ENCODE results near the gene EME2. TPM values are rescaled to one million over a fixed set of nuclear protein-coding genes. Genes with fewer than 3 reads are reported as not detected.

The EME2 gene
- total and polyA plus RNA-seq, 3 donors from 2014 or later, result 12.5 to 34.2 (median 20.3) TPM

DNA sequence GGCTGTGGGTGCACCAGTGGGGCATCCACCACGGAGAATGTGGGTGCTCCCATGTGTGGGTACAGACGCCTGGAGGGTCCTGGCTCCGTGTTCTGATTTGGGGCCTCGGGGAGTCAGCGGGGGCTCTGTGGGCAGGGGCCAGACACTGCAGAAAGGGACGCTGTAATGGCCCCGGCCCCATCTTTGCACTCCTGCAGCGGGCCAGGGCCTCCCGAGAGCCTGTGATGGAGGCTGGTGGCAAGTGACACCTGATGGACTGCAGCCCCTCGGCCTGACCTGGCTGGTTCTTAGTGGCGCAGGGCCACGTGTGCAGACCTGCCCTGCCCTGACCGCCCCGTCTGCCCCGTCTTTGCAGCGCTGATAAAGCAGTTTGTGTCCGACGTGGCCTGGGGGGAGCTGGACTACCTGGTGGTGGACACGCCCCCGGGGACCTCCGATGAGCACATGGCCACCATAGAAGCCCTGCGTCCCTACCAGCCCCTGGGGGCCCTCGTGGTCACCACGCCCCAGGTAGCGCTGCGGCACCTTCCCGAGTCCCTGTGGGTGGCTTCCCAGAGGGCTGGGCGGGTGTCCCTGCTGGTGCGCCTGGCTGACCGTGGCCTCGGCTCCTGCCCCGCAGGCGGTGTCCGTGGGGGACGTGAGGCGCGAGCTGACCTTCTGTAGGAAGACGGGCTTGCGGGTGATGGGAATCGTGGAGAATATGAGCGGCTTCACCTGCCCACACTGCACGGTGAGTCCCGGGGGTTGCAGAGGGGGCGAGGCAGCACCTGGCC, 14.9 kb downstream of the EME2 start:
- WGBS, 2 donors, result 92 to 94% methylated on average over 23 to 40 of the region's 44 CpGs

DNA sequence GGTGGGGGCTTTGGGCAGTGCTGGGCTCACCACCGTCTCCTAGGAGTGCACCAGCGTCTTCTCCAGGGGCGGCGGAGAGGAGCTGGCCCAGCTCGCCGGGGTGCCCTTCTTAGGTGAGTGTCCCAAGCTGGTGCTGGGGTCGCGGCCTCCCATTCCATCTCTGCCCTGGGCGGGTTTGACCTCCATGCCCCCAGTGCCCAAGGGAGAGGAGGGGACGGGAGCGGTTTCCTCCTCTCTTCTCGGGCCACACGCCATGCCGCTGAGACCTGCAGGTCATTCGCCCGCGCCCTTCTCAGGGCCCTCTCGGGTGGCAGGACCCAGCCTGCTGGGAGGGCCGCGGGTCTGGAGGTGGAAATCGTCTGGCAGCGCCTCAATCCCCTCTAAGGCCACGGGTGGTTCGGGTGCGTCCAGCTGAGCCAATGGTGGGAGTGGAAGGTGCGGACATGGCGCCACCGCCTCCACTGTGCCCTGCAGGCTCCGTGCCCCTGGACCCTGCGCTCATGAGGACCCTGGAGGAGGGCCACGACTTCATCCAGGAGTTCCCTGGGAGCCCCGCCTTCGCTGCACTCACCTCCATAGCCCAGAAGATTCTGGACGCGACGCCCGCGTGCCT, 15.6 kb downstream of the EME2 start:
- no peak overlapping the region for H3K27ac ChIP-seq
- no peak for DNase-seq
- TF ChIP-seq POLR2A (IDR thresholded peaks at IDR 0.05), result no peak
- TF ChIP-seq, protein P1, sequence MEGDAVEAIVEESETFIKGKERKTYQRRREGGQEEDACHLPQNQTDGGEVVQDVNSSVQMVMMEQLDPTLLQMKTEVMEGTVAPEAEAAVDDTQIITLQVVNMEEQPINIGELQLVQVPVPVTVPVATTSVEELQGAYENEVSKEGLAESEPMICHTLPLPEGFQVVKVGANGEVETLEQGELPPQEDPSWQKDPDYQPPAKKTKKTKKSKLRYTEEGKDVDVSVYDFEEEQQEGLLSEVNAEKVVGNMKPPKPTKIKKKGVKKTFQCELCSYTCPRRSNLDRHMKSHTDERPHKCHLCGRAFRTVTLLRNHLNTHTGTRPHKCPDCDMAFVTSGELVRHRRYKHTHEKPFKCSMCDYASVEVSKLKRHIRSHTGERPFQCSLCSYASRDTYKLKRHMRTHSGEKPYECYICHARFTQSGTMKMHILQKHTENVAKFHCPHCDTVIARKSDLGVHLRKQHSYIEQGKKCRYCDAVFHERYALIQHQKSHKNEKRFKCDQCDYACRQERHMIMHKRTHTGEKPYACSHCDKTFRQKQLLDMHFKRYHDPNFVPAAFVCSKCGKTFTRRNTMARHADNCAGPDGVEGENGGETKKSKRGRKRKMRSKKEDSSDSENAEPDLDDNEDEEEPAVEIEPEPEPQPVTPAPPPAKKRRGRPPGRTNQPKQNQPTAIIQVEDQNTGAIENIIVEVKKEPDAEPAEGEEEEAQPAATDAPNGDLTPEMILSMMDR (IDR thresholded peaks at IDR 0.05), result no peak
- no peaks in the 10 kb centered on the region for H3K36me3 ChIP-seq (ENCODE audit: low read depth, missing control alignments)
- H3K4me3 ChIP-seq, result no peak overlapping the region
- no peaks in the 10 kb centered on the region for H3K27me3 ChIP-seq
- intact Hi-C loops (cut with DNase I; ENCODE audit: low total_unique reads), result no loop called here
- peaks cover 7% of the 10 kb centered on the region for H3K4me1 ChIP-seq
- no peaks in the 10 kb centered on the region for H3K9me3 ChIP-seq
- WGBS, 2 donors, result 82 to 87% methylated on average over 10 to 35 of the region's 38 CpGs

More for the DNA sequence above, 14.9 kb downstream of the EME2 start:
- DNase-seq, result no peak
- H3K4me3 ChIP-seq, result no peak overlapping the region
- H3K27ac ChIP-seq, result no peak overlapping the region
- H3K27me3 ChIP-seq, result no peaks in the 10 kb centered on the region
- H3K36me3 ChIP-seq (ENCODE audit: low read depth, missing control alignments), result no peaks in the 10 kb centered on the region
- no peak for TF ChIP-seq POLR2A (IDR thresholded peaks at IDR 0.05)
- TF ChIP-seq, protein P1 (IDR thresholded peaks at IDR 0.05), result no peak
- intact Hi-C loops (cut with DNase I; ENCODE audit: low total_unique reads), result no loop called here
- H3K4me1 ChIP-seq, result peaks cover 7% of the 10 kb centered on the region
- H3K9me3 ChIP-seq, result no peaks in the 10 kb centered on the region

DNA sequence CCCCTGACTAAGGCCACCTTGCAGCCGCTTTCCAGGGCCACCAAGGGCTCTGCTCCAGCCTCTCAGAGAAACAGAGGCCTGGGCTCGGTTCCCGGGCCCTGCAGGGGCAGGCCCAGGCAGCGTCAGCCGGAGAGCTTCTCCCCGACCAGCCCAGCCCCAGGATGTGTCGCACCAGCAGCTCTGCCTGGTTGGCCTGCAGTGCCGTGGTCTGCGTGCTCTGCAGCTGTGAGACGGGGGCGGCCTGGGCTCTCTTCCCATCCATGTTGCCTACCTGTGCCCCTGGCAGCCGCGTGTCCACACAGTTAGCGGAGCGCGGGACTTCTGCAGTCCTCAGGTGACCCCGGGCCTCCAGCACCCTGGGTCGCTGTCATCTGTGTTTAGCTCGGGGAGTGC, 16.1 kb downstream of the EME2 start:
- no peak for DNase-seq
- Histone ChIP-seq H3K27ac (no peak overlapping the region), H3K36me3 (ENCODE audit: low read depth, missing control alignments) (no peaks in the 10 kb centered on the region), H3K4me1 (peaks cover 7% of the 10 kb centered on the region), H3K9me3 (no peaks in the 10 kb centered on the region), H3K27me3 (no peaks in the 10 kb centered on the region), H3K4me3 (no peak overlapping the region)
- 50 to 100% methylated on average over 1 to 19 of the region's 19 CpGs for WGBS, 2 donors
- TF ChIP-seq POLR2A (IDR thresholded peaks at IDR 0.05), result no peak
- TF ChIP-seq, protein P1 (IDR thresholded peaks at IDR 0.05), result no peak
- intact Hi-C loops (cut with DNase I; ENCODE audit: low total_unique reads), result no loop called here

DNA sequence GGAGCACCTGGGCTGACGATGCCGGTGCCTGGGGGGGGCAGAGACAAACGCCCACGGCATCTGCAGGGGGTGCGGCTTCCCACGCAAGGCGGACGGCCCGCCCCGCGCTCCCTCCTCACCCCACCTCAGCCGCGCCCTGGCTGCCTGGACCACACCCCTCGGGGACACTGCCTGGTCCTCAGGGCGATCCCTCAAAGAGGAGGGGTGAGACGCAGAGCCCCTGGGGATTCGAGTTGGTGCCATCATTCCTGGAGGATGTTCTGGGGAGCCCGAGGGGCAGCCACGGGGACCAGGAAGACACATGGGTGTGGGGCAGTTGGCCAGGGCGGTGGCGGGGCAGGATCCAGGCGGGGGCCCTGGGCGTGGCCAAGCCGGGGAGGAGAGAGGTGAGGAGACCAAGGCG, 17.0 kb downstream of the EME2 start:
- TF ChIP-seq, protein P1 (IDR thresholded peaks at IDR 0.05), result no peak
- TF ChIP-seq POLR2A (IDR thresholded peaks at IDR 0.05), result no peak
- WGBS, 2 donors, result 88 to 89% methylated on average over 15 to 25 of the region's 25 CpGs
- Histone ChIP-seq H3K27ac (no peak overlapping the region), H3K9me3 (no peaks in the 10 kb centered on the region), H3K27me3 (no peaks in the 10 kb centered on the region), H3K4me1 (no peaks in the 10 kb centered on the region), H3K4me3 (no peak overlapping the region), H3K36me3 (ENCODE audit: low read depth, missing control alignments) (no peaks in the 10 kb centered on the region)
- no peak for DNase-seq
- intact Hi-C loops (cut with DNase I; ENCODE audit: low total_unique reads), result no loop called here

Data from testis (tissue), 3 donors.